ENCODE measurements around the gene RABGAP1L. TPM values are rescaled to one million over a fixed set of nuclear protein-coding genes. Genes with fewer than 3 reads are reported as not detected.

RABGAP1L gene
- total RNA-seq, 1 experiment from 2014 or later = 14.0 TPM

DNA sequence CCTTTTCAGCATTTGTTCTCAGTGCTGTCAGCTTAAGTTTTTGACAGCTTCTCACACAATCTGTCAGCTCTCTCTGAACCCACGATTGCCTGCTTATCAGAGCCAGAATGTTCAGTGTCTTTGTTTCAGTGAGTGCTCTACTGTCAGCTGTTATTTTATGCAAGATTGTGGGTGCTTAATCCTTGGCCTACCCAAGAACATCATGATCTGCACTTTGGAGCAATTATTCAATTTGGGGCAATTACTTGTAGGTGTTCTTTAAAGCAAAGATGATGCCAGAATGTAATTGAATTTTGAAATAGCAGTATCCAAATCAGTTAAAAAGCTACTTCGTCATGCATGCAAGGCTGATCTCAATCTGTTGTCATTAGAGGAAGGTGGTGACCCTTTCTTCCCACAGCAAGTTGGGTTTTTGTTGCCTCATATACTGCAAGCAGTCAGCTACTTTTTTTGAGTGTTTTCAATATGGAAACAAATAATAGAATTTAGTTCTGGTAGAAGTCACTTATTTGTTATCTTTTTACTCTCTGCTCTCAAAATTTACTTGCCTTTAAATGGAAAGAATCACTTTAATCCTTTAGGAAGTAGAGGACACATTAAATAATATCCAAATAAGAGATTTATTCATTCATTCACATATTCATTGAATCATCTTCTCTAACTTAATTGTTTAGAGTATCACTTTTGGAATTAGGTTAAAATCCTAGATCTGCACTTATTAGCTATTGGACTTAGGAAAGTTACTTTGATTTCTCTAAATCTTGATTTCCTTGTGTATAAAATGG lies 586.9 kb downstream of the RABGAP1L start:
- no peak for DNase-seq (ENCODE audit: low read depth)

DNA sequence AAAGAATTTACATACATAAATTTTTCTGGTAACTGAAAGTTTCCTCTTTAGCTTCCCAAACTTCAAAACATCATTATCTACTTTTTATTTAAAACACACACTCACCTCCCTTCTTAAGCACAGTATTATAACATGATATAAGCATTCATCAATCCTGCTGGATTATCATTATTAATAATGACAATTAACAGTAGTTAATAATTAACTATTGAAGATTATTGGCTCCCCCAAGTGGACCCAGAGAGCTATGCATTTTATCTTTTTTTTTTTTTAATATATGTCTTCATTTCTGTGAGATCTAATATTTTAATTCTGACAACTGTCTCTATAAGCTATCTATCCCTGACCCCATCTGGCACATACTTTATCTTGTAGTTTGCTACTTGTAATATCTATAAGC lies 588.3 kb downstream of the RABGAP1L start:
- DNase-seq (ENCODE audit: low read depth) = no peak

- DNase-seq (ENCODE audit: low read depth) = no peak
Observed at GRCh38 chr1:174748586-174748985, 589.3 kb downstream of the RABGAP1L start.

- DNase-seq (ENCODE audit: low read depth) = no peak
Observed at GRCh38 chr1:174753131-174753530, 593.8 kb downstream of the RABGAP1L start.

GRCh38 chr1:174761335-174761734 lies 602.0 kb downstream of the RABGAP1L start:
- DNase-seq (ENCODE audit: low read depth) = no peak

DNA sequence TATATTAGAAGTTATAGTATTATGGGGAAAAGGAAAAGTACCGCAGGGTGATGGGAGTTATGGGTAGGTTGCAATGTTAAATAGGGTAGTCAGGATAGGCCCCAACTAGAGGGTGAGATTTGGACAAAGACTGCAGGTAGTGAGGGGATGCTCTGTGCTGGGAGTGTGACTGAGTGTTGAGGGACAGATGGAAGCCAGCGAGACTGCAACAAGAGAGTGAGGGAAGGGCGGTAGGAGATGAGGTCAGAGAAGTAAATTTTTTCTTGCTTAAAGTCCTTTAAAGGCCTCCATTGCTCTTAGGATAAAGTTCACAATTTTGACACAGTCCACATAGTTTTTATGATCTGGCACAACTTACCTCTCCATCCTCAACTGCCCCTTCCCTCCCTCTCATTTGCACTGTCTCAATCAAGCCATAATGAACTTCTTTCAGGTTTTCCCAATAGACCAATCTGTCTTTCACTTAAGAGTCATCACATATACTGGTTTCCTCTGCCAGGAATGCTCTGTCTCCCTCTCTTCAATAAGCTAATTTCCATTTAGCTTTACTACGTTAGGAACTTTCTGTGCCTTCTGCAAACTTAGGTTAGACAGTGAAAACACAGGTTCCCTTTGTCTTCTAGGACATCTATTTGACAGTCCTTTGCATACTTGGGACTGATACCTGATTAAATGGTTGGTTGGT lies 602.7 kb downstream of the RABGAP1L start:
- DNase-seq (ENCODE audit: low read depth) = no peak

- no peak for DNase-seq (ENCODE audit: low read depth)
Observed at GRCh38 chr1:174764191-174764590, 604.9 kb downstream of the RABGAP1L start.

DNA sequence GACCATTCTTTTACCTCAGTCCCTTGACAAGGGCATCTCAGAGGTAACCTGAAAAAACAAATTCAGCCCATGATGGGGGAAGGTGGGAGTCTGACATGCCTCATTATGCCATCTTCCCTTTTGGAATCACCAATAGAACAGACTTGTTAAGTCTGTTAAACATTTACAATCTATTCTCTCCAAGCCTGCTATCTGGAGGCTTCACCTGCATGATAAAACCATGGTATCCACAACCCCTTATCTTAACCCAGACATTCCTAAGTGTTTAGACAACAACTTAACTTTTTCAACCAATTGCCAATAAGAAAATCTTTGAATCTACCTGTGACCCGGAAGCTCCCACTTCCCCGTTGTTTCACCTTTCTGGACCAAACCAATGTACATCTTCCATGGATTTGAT lies 607.4 kb downstream of the RABGAP1L start:
- no peak for DNase-seq (ENCODE audit: low read depth)

GRCh38 chr1:174768516-174768915 lies 609.2 kb downstream of the RABGAP1L start:
- DNase-seq (ENCODE audit: low read depth) = no peak

GRCh38 chr1:174768949-174769348 lies 609.6 kb downstream of the RABGAP1L start:
- no peak for DNase-seq (ENCODE audit: low read depth)

GRCh38 chr1:174769961-174770549 lies 610.7 kb downstream of the RABGAP1L start:
- peak; percentile 58 for DNase-seq (ENCODE audit: low read depth)

- DNase-seq (ENCODE audit: low read depth) = no peak
Observed at GRCh38 chr1:174775621-174776020, 616.3 kb downstream of the RABGAP1L start.

DNA sequence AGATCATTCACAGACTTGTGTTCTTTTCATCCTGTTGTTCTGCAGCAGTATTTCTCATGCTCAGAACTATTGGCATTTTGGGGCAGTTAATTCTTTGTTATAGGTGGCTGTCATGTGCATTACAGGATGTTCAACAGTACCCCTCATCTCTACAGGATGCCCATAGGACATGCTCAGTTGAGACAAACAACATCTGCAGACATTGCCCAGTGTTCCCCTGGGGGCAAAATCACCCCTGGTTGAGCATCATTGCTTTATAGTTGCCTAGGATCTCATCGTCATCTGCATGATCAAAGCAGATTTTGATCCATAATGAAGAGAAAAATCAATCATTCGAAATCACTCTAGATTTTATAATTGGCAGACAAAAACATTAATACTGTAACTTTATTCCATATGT lies 617.9 kb downstream of the RABGAP1L start:
- no peak for DNase-seq (ENCODE audit: low read depth)

GRCh38 chr1:174785510-174785909 lies 626.2 kb downstream of the RABGAP1L start:
- no peak for DNase-seq (ENCODE audit: low read depth)

- no peak for DNase-seq (ENCODE audit: low read depth)
Observed at GRCh38 chr1:174786358-174786757, 627.0 kb downstream of the RABGAP1L start.

DNA sequence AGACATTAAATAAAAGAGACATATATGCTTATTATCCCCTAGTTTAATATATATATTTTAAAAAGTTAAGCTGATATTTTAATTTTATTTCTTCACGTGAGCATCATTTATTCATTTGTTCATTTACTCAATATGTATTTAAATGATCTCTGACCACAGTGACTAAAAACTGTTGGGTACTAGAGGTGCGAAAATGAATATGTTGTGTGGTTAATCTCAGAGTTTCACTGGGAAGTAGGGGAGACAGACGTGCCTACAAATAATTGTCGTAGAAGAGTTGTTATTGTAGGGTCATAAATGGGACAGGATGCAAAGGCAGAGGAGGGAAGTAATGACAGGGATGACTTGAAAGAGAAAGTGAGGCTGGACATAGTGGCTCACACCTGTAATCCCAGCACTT lies 627.4 kb downstream of the RABGAP1L start:
- no peak for DNase-seq (ENCODE audit: low read depth)

DNA sequence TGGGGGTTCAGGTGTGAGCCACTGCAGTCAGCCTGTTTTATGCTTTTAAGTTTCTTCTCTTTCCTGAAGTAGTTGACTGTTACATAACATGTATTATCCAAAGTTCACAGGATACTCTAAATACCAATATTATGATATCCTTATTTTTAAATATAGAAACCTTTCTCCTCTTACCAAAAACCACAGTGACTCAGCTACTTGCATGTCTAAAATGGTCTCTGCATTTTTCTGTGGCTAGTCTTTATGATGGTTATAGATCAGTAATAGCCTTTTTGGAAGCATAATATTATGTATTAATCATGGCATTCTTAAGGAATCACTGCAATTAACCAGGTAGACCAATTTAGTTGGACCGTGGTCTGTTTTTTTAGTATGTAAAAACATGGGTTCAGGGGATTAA lies 629.7 kb downstream of the RABGAP1L start:
- peak; percentile 81 for DNase-seq (ENCODE audit: low read depth)

- peak; percentile 92 for DNase-seq (ENCODE audit: low read depth)
Observed at GRCh38 chr1:174789399-174789798, 630.1 kb downstream of the RABGAP1L start.

DNA sequence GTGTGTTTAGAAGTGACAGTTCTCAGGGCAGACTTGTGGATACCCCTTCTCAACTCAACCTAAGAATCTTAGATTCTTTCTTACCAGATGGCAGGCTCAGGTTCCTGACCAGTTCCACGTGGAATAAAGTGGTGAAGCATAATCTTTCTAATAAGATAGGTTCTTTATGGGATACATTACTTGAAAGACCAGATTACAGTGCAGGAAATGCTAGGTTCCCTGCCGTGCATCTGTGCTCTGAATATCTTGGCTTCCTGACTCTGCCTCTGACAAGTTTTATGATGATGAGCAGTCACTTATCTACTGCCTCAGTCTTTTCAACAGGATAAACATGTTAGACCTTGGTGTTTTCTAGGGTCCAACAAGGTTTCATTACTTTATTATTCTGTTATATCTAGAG lies 632.5 kb downstream of the RABGAP1L start:
- no peak for DNase-seq (ENCODE audit: low read depth)

- peak; percentile 40 for DNase-seq (ENCODE audit: low read depth)
Observed at GRCh38 chr1:174794861-174795260, 635.5 kb downstream of the RABGAP1L start.

DNA sequence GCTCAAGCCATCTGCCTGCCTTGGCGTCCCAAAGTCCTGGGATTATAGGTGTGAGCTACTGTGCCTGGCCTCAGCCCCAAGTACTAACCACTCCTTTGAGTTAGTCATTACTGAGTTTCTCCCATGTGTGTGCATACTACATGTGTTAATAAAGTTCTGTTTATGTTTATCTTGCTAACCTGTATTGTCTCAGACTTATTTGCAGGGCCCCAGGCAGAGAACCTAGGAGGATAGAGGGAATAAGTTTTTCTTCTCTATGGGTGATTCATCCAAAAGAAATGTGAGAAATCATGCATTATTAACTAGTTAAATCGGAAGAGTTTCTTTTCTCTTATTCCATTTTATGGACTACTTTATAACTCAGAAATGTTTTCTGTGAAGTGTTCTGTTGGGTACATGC lies 636.5 kb downstream of the RABGAP1L start:
- DNase-seq (ENCODE audit: low read depth) = no peak

- no peak for DNase-seq (ENCODE audit: low read depth)
Observed at GRCh38 chr1:174797398-174797797, 638.1 kb downstream of the RABGAP1L start.

- no peak for DNase-seq (ENCODE audit: low read depth)
Observed at GRCh38 chr1:174799136-174799479, 639.8 kb downstream of the RABGAP1L start.

Data from LHCN-M2 (cell line).